ENCODE data around the gene KCNIP4.

KCNIP4 gene

DNA sequence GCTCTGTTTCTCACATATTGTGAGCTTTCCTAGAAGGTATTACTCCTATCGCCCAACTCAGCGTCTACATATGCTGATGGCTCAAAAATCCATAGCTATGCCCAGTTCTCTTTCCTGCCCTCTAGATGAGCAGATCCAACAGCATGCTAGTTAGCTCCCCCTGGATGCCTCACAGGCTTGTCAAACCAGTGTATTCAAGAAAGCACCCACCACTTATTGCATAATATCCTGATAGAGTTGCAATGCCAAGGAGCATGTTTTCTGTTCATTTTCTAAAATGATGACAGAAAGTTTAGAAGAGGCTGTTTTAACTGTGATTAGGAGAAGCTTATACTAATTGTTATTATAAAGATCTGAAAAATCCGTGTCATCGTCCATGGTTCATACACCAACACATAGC is 1250.2 kb downstream of the KCNIP4 start:
- no peak for DNase-seq

DNA sequence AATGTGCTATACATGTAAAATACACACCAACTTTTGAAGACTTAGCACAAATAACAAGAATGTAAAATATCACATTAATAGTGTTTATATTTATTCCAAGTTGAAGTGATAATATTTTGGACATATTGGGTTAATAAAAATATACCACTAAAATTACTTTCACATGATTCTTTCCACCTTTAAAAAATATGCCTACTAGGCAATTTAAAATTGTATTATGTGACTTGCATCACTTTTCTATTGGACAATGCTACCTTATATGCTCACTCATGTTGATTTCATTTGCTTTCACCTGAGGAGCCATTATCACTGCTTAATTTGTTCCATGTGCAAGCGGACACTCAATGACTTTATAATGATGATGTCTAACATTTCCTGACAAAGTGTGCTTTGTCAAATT is 1251.8 kb downstream of the KCNIP4 start:
- no peak for DNase-seq

- no peak for DNase-seq
These were observed 1260.7 kb downstream of the KCNIP4 start for GRCh38 chr4:20687864-20688263.

GRCh38 chr4:20684852-20685763 is 1263.5 kb downstream of the KCNIP4 start:
- peak; percentile 23 for DNase-seq

- no peak for DNase-seq
These were observed 1264.8 kb downstream of the KCNIP4 start for GRCh38 chr4:20683766-20684165.

DNA sequence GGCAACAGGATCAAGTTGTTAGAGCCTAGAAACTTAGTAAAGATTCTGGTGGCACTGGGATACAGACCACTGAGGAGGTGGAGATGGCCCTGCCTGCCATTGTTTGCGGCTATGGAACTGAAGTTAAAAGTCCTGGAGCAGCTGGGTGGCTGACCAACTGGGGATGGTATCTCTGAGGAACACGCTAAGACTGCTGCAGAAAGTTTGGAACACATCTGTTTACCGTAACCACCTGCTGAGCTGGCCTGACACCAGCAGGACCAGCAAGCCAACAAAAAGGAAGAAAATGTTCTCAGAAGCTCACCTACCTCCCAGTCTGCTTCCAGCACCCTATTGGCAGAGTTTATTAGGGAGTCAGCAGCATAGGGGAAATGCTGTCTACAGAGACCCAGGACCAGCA is 1265.7 kb downstream of the KCNIP4 start:
- no peak for DNase-seq

- DNase-seq, result no peak
These were observed 1267.3 kb downstream of the KCNIP4 start for GRCh38 chr4:20681271-20681670.

GRCh38 chr4:20680736-20681135 is 1267.8 kb downstream of the KCNIP4 start:
- no peak for DNase-seq

DNA sequence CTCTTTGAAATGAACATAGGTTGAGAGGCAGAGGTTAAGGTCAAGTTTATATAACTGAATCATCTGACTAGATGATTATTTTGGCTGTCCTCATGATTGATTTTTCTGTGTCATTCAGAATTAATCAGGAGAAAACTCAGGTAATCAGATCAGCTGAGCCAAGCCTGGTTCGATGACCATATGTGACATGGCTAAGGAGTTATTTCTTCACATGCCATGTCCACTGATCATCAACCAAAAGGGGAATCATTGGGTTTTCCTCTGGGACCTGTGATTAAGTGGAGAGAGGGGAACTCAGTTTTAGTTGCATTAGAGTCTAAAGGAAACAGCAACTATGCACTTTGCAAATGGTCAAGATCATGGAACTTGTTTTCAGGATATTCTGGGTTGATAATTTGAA is 1268.6 kb downstream of the KCNIP4 start:
- DNase-seq, result no peak

Measured in NCI-H2029 (cell line).